Measurements from ENCODE around the gene PDZD2.

Gene PDZD2

DNA sequence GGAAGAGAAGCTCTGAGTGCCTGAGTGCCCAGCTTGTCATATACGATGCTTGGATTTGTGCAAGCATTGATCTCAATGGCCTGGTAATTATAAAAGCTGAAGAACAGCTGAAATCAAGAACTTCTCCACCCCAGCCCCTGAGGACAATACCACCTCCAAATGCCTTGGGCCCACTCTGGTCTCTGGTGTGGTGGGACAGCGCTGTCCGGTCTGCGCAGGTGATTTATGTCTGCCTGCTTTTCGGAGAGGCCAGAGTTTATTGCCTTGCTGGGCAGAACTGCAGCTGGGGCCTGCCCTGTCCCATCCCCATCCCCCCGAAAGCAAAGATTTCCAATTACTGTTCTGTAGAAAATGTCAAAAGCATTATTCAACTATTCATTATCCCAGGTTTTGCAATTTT is 1.1 kb upstream of the PDZD2 start:
- no peak for DNase-seq (ENCODE audit: extremely low read depth in 1 of 2, low read depth in 1 of 2)

DNA sequence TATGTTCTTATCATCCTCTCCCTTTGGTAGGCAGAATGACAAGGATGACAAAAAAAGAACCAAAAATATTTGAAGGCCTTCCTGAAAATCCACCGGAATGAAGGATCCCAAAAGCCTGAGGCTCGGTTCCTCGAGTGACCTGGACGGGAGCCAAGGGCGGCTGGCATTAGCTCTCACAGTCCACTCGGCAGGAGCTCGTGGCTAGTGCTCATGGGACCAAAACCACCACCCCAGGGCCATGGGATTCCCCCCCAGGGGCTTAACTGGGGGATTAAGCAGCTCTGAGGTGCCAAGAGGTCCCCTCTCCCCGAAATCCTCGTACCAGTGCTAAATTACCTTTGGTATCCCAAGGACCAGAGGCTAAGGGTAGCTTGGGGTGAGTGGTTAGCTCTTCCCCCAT is 586 bp upstream of the PDZD2 start:
- DNase-seq (ENCODE audit: extremely low read depth in 1 of 2, low read depth in 1 of 2) = no peak

DNA sequence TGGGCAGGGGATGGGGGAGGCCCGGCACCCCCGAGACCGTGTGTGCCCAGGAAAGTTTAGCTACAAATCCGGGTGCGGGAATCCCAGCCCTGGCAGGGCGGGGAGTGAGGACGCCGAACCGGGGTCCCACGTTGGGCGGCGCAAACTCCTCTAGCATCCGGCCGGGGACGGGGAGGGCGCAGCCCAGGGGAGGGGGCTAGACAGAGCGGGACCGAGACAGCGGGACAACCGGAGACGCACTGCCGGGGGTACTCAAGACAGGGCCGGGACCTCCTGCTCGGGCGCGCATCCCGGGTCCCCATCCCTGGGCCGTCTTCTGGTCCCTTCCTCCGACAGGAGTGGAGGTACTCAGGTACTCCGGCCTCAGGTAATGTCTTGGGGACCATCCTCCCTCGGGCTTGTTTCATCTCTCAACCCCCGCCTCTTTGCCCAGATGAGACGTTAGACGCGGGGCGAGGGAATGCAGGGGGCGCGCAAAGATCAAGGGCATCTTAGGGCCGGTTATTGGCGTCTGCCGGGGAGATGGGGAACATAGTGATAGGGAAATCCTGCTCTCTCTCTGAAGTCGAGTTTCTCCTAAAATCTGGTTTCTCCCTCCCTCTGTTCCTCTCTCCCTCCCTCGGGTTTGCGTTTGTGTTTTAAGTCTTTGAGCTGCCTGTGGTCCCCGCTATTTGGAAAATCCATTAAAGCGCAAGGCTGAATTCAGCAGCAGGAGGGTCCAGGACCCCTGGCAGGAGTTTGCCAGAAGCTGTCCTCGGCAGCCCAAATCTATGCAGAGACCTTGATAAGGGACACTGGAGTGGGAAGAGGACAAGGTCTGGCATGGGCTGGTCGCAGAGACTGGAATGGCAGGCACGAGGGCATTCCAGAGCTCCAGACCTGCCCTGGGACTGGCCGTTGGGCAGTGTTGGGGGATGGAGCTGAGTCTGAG is 815 bp downstream of the PDZD2 start:
- no peak for DNase-seq (ENCODE audit: extremely low read depth in 1 of 2, low read depth in 1 of 2)

DNA sequence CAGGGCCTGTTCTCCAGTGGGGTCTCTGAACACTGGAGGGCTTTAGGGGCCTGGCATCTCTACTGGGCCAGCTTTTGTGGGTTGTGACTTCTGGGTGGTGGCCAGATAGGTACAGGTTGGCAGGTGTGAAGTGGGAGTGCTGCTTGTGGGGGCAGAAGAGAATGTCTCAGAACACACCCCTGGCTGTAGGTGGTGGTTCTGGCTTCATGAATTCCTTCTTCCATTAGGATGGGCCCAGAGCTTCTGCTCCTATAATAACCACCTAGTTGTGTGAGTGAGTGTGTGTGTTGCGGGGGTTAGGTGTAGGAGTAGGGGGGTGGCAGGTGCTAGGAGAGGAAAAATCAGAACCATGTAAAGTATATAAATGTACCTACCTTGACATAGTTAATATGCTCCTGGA is 1.6 kb downstream of the PDZD2 start:
- DNase-seq (ENCODE audit: extremely low read depth in 1 of 2, low read depth in 1 of 2) = no peak

DNA sequence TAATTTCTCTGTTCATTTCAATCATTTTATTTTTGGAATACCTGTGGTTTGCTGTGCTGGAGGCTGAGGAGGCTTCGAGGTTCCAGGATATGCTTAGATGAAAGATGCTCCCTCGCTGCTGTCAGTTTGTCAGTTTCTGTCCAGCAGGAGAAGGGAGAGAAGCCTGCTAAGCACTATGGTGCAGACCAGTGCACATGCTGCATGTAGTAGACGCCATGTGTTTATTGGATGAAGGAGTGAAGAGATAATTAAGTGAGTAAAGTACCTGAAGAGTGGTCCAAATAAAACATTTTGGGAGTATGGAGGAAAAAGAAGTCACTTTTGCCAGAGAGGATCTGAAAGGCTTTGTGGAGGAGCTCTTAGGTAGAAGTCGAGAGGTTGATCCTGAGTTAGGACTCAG is 2.1 kb downstream of the PDZD2 start:
- no peak for DNase-seq (ENCODE audit: extremely low read depth in 1 of 2, low read depth in 1 of 2)

DNA sequence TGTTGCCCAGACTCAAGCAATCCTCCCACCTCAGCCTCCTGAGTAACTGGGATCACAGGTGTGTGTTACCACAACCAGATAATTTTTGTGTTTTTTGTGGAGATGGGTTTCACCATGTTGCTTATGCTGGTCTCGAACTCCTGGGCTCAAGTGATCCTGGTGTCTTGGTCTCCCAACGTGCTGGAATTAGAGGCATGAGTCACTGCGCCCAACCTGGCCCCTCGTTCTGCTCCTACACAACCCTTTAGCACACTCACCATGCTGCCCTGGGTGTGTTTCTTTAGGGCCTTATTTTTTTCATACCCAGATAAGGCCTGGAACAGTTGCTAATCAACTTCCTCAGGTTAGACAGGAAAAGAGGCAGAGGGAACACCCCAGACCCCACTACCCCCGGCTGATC is 2.6 kb downstream of the PDZD2 start:
- no peak for DNase-seq (ENCODE audit: extremely low read depth in 1 of 2, low read depth in 1 of 2)

DNA sequence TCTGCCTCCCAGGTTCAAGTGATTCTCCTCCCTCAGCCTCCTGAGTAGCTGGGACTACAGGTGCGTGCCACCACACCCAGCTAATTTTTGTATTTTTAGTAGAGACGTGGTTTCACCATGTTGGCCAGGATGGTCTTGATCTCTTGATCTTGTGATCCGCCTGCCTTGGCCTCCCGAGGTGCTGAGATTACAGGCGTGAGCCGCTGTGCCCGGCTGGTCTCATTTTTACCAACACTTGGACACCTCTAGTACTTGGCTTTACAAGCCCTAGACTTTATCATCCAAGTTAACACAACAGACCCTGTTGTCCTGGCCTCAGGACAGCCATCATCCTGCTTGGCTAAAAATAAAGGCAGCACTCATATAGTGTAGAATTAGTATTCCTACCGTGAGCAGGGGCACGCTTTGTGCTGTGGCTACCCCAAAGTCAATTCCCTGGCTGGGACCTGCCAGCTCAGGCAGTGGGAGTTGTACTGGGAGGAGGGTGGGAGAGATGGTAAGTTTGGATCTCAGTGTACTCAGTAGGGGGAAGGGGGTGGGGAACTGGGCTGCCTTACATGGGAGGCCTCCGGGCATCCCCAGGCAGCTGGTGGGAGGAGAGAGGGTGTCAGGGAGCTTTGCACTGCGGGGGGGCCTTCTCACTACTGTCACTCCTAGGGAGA is 6.6 kb downstream of the PDZD2 start:
- DNase-seq (ENCODE audit: extremely low read depth in 1 of 2, low read depth in 1 of 2) = no peak

DNA sequence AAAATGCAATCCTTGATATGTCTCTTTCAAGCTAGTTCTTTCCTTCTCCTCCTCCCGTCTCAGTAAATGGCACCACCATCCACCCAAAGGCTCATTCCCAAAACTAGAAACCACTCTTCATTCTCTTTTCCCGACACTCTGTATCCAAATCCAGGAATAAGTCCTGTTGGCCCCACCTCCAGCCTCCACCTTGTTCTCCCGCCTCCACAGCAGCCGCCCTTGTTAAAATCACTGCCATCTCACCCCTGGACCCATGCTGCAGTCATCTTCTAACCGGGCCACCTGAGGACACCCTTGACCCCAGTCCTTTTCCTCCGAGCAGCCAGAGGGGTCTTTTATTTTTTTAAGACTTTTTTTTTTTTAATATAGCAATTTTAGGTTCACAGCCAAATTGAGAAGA is 9.4 kb downstream of the PDZD2 start:
- no peak for DNase-seq (ENCODE audit: extremely low read depth in 1 of 2, low read depth in 1 of 2)

DNA sequence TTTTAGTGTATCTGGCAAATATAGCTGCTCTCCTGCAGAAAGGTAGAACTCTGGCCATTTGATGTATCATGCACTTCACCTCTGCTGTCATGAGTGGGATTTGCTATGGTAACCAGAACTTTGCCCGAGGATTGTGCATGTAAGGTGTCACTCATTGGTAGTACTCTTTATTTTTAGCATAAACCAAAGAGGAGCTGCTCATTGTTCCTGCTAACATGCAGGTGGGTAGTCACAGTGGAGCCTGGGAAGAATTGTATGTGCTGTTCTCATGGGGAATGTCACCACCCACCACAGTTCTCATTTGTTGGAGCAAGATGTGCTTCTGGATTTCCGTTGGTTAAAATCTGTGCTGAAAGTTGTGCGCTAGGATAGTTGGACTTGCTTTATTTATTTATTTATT is 12.3 kb downstream of the PDZD2 start:
- no peak for DNase-seq (ENCODE audit: extremely low read depth in 1 of 2, low read depth in 1 of 2)

DNA sequence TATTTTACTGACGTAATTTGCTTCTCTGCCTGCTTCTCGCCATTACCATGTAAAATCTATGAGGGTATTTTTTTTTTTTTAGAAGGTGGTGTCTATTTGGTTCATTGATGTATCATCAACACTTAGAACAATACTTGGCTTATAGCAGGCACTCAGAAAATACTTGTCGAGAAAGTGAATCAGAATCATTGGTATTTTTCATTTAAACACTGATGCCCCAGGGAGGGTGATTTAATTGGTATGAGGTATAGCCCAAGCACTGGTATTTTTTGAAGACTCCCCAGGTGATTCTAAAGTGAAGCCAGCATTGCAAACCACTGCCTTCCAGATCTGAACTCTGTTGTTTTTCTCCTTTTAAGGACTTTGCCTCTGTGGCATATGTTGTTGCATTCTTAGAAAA is 16.6 kb downstream of the PDZD2 start:
- DNase-seq (ENCODE audit: extremely low read depth in 1 of 2, low read depth in 1 of 2) = no peak

DNA sequence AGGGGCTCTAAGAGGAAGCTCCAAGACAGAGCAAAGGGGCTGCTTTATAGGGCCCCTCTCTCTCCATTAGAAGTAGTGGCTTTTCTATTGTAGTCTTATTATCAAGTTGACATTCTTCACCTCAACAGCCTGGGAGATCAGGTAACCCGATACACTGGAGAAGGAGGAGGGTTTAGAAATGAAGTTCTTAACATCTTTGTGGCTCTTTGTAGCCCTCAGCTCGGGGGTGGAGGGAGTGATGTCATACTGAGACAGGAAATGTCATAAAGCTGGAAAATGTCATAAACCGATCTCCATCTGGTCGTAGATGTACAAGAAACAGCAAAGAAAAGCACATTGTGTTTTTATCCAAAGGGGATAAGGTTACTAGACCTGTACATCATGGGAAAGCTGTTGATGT is 17.9 kb downstream of the PDZD2 start:
- no peak for DNase-seq (ENCODE audit: extremely low read depth in 1 of 2, low read depth in 1 of 2)

DNA sequence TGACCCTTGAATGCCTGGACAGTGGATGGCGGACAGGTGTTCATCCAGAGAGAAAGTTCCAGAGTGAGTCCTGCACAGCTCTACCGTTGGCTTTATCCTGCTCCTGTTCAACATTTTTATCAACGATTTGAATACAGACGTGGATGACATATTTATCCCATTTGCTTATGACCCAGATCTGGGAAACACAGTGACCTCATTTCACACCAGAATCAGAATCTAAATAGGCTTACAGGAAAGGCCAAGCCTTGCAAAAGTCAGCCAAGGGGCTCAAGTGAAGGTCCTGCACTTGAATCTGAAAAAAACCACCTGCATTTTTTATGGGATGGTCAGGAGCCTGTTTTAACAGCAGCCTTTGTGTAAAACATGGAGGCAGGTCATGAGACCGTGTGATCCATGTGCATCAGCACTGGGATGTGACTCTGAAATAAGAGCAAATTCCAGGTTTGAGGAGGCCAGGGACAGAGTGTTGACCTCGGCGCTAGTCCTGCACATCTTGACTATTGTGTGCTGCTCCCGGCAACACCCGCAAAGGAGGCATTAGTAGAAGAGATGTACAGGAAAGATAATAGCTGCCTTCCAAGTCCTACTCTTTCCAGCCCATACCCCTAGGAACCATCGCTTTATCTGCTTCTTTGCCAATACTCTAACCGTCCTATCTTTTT is 18.5 kb downstream of the PDZD2 start:
- no peak for DNase-seq (ENCODE audit: extremely low read depth in 1 of 2, low read depth in 1 of 2)

DNA sequence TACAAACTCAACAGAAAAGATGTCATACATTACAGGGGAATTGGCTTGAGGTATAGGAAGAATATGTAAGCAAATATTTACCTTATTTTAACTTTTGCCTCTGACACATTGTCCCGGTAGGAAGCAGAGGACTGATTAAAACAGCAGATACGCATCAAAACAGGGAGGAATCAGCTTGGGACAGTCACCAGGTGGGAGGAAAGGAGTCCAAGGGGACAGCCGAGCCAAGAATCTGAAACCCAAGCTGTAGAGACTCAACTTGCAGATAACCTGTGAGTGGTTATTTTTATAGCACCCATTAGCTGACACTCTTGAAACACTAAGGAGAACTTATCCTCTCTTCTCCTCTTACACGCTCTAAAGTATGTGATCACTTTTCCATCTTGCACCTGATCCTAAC is 22.3 kb downstream of the PDZD2 start:
- DNase-seq (ENCODE audit: extremely low read depth in 1 of 2, low read depth in 1 of 2) = no peak

DNA sequence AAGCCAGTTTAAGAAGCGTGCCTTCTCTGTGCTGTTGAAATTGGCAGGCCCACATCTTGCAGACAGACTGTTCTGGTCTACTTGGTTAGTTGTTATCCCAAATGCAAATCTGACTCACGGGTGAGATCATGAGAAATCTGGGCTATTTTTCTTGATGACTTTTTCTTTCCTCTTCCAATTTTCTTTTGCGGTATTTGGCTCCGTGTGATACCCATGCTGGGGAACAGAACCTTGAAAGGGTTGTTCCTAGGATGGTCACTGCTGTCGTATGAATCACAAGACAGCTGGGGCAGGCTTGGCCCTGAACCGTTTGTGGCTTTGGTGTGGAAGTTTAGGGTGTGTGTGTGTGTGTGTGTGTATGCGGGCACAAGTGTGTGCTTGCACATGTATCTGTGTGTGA is 24.6 kb downstream of the PDZD2 start:
- no peak for DNase-seq (ENCODE audit: extremely low read depth in 1 of 2, low read depth in 1 of 2)

DNA sequence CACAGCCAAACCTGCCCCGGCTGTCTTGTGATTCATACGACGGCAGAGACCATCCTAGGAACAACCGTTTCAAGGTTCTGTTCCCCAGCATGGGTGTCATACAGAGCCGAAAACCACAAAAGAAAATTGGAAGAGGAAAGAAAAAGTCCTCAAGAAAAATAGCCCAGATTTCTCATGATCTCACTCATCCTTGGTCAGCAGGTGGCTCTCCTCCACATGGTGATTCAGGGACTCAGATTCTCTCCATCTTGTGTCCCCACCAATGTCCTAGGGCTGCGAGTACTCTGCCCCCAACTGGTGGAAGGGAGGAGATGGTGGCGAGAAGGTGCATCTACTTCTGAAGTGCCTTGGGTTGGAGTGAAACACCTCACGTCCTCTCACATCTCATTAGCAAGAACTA is 25.6 kb downstream of the PDZD2 start:
- no peak for DNase-seq (ENCODE audit: extremely low read depth in 1 of 2, low read depth in 1 of 2)

DNA sequence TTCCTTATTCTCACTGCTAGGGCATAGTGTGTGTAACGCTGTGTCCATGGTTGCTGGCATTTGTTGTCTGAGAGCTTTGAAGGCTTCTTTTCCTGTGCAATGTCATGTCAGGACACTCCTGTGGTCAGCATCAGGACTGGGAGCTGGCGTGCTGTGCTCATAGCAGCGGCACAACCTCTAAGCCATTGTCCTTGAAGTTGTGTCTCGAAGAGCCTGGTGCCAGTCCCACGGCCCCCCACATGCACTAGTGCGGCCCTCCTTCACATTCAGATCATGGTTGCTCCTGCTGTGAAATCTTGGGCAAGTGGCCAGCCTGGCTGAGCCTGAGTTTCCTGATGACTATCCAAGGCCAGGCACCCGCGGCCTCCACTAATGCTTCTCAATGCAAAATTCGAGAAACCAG is 32.4 kb downstream of the PDZD2 start:
- no peak for DNase-seq (ENCODE audit: extremely low read depth in 1 of 2, low read depth in 1 of 2)

DNA sequence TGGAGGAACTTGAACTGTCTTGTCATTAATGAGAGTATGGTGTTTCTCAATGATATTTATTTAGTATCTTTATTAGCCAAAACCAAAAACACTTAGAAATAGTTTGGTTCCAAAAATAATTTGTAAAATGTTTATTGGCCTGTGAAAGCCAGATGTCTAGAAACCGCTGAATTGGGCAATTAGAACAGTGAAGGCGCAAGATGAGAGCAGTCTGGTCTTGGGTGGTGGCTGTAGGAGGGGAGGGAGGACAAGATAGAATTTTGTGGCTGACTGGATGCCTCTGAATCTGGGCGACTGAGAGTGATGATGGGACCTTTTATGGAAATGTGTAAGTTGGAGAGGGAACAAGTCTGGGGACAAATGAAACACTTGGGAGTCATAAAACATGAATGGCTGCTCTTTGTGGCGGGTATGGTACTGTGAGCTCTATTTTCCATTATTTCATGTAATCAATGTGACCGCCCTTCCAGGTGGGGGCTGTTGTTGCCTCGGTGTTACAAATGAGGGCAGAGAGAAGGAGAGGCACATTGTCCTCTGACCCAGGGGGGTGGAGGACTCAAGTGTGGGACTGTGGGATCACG is 35.5 kb downstream of the PDZD2 start:
- no peak for DNase-seq (ENCODE audit: extremely low read depth in 1 of 2, low read depth in 1 of 2)

DNA sequence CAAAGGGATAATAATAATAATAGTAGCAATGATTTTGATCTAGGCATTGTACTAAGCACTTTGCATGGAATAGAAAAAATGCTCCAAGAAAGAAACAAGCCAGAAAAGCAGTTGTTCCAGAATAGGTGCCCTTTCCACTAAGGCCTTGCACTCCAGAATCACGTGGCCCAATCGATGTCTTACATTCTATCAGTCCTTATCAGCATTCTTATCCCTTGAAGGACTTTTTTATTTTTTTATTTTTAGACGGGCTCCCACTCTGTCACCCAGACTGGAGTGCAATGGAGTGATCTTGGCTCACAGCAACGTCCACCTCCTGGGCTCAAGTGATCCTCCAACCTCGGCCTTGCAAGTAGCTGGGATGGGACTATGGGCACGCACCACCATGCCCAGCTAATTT is 36.5 kb downstream of the PDZD2 start:
- no peak for DNase-seq (ENCODE audit: extremely low read depth in 1 of 2, low read depth in 1 of 2)

DNA sequence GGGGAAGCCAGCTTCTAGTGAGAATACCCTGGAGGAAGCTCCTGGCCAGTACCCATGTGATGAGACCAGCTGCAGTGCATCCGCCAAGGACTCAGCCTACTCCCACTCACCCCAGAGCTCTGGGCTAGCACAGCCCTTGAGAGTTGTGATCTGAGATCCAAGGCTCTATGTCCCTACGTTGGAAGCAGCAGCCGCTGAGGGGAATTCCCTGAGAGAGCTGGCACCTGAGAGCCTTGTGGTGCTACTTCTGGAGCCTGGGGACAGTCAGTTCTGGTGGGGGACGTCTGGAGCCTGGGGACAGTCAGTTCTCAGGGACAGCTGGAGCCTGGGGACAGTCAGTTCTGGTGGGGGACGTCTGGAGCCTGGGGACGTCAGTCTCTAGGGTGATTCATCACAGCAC is 39.2 kb downstream of the PDZD2 start:
- no peak for DNase-seq (ENCODE audit: extremely low read depth in 1 of 2, low read depth in 1 of 2)

DNA sequence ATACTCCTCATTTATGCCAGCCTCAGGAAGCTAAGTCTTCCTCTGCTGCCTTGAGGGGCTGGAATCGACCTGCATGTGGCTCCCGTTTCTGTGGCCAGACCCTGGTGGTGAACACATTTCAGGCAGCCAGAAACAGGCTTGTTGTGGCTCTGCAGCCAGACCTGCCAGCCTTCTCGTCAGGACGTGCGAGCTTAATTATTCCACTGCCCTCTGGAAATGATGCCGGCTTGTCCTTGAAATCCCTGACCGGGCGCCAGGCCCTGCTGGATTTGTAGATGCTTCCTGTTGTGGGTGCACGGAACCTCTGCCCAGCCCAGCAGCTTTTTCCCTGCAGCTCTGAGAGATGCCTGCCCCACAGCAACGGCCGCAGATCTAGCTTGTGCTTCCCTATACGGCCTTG is 41.6 kb downstream of the PDZD2 start:
- no peak for DNase-seq (ENCODE audit: extremely low read depth in 1 of 2, low read depth in 1 of 2)

DNA sequence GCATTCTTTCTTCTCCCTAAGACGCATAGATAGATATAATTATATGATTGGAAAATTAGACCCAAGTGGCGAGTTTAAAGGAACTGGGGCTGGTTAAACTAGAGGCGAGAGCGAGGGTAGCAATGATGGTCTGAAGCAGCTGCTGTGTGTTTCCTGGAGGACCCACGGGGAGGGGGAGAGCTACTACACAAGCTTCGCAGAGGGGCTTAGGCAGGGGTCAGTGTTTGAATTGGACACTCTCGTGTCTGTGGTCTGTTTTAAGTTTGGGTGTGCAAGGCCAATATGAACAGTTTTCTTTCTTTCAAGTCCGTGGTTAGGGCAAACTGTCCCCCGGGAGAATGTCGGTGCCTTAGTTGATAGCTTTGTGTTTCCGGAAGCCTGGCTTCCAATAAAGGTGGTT is 43.1 kb downstream of the PDZD2 start:
- DNase-seq (ENCODE audit: extremely low read depth in 1 of 2, low read depth in 1 of 2) = no peak

DNA sequence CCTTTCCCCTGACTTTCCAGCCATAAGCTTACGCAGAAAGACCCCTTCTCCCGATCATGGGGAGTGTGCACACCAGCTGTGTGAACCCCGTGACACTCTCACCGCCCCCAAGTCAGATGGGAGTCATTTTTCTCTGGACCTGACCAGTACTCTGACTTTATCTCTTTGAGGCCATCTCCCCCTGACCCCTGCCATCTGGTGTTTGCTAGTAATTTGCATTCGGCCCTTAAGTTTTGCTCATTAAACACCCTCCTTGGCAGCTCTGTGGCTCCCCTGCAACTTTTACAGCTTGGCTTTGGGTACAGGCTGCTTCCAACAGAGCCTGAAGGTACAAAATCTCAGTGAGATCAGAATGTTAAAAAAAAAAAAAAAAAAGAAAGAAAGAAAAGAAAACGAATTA is 43.9 kb downstream of the PDZD2 start:
- DNase-seq (ENCODE audit: extremely low read depth in 1 of 2, low read depth in 1 of 2) = no peak

Data from stimulated activated CD8-positive, alpha-beta memory T cell treated with anti-CD3 and anti-CD28 coated beads, Interleukin-7, amount 100 ng/mL, for 48 hours (primary cell).